ENCODE results near the gene CTSW.

Gene CTSW

GRCh38 chr11:65852508-65853245 is 27.0 kb upstream of the CTSW start:
- H3K4me3 ChIP-seq (ENCODE audit: severe bottlenecking) = no peak overlapping the region
- H3K4me1 ChIP-seq (ENCODE audit: insufficient read depth, poor library complexity, severe bottlenecking) = no peaks in the 10 kb centered on the region
- no peaks in the 10 kb centered on the region for H3K27me3 ChIP-seq (ENCODE audit: insufficient read depth, poor library complexity, severe bottlenecking)
- no peak overlapping the region for H3K27ac ChIP-seq (ENCODE audit: poor library complexity, severe bottlenecking)
- 0 out of 3 replicates have a peak, but pooled peaks have one; percentile 4 for ATAC-seq (ENCODE audit: low read depth)
- no peak for DNase-seq (ENCODE audit: low spot score)
- no peak for TF ChIP-seq CTCF (IDR thresholded peaks at IDR 0.05; ENCODE audit: poor library complexity, severe bottlenecking)
- no peaks in the 10 kb centered on the region for H3K9me3 ChIP-seq (ENCODE audit: severe bottlenecking)
- peaks cover 46% of the 10 kb centered on the region for H3K36me3 ChIP-seq (ENCODE audit: low read depth)

GRCh38 chr11:65853246-65853979 is 26.2 kb upstream of the CTSW start:
- no peak overlapping the region for H3K27ac ChIP-seq (ENCODE audit: poor library complexity, severe bottlenecking)
- peaks cover 46% of the 10 kb centered on the region for H3K36me3 ChIP-seq (ENCODE audit: low read depth)
- no peaks in the 10 kb centered on the region for H3K4me1 ChIP-seq (ENCODE audit: insufficient read depth, poor library complexity, severe bottlenecking)

GRCh38 chr11:65854161-65854592 is 25.5 kb upstream of the CTSW start:
- H3K36me3 ChIP-seq (ENCODE audit: low read depth) = peaks cover 46% of the 10 kb centered on the region
- DNase-seq (ENCODE audit: low spot score) = peak; percentile 36
- no peaks in the 10 kb centered on the region for H3K9me3 ChIP-seq (ENCODE audit: severe bottlenecking)
- TF ChIP-seq CTCF (IDR thresholded peaks at IDR 0.05; ENCODE audit: poor library complexity, severe bottlenecking) = no peak
- H3K4me3 ChIP-seq (ENCODE audit: severe bottlenecking) = no peak overlapping the region
- H3K27ac ChIP-seq (ENCODE audit: poor library complexity, severe bottlenecking) = no peak overlapping the region
- no peaks in the 10 kb centered on the region for H3K27me3 ChIP-seq (ENCODE audit: insufficient read depth, poor library complexity, severe bottlenecking)
- ATAC-seq (ENCODE audit: low read depth) = no peak
- H3K4me1 ChIP-seq (ENCODE audit: insufficient read depth, poor library complexity, severe bottlenecking) = no peaks in the 10 kb centered on the region

More at GRCh38 chr11:65853246-65853979, 26.2 kb upstream of the CTSW start:
- TF ChIP-seq CTCF (IDR thresholded peaks at IDR 0.05; ENCODE audit: poor library complexity, severe bottlenecking) = no peak
- ATAC-seq (ENCODE audit: low read depth) (no peak), DNase-seq (ENCODE audit: low spot score) (no peak)
- no peaks in the 10 kb centered on the region for H3K27me3 ChIP-seq (ENCODE audit: insufficient read depth, poor library complexity, severe bottlenecking)
- no peaks in the 10 kb centered on the region for H3K9me3 ChIP-seq (ENCODE audit: severe bottlenecking)
- H3K4me3 ChIP-seq (ENCODE audit: severe bottlenecking) = no peak overlapping the region

GRCh38 chr11:65854852-65855837 is 24.5 kb upstream of the CTSW start:
- Histone ChIP-seq H3K4me3 (ENCODE audit: severe bottlenecking) (no peak overlapping the region), H3K4me1 (ENCODE audit: insufficient read depth, poor library complexity, severe bottlenecking) (no peaks in the 10 kb centered on the region), H3K36me3 (ENCODE audit: low read depth) (peaks cover 46% of the 10 kb centered on the region), H3K9me3 (ENCODE audit: severe bottlenecking) (no peaks in the 10 kb centered on the region), H3K27me3 (ENCODE audit: insufficient read depth, poor library complexity, severe bottlenecking) (no peaks in the 10 kb centered on the region), H3K27ac (ENCODE audit: poor library complexity, severe bottlenecking) (no peak overlapping the region)
- DNase-seq (ENCODE audit: low spot score) (peak; percentile 19), ATAC-seq (ENCODE audit: low read depth) (no peak)
- no peak for TF ChIP-seq CTCF (IDR thresholded peaks at IDR 0.05; ENCODE audit: poor library complexity, severe bottlenecking)
